Right lobe of liver (tissue), 6 donors: Measurements from ENCODE around the gene FAM163A. TPM values are rescaled to one million over a fixed set of nuclear protein-coding genes. Genes with fewer than 3 reads are reported as not detected.

ENCODE experiments used
- ATAC-seq, 4 donors: fragments of 200-7000 bp; cut with Tn5 transposase; one replicate each; pipeline ENCODE4 v1.9.1; 2020; ENCODE audit warnings: mild to moderate bottlenecking in 4 of 4, moderate library complexity in 4 of 4
- DNase-seq, 3 donors: peaks; one replicate each; pipeline ENCODE4 v3.0.0-alpha.2; 2020
- H3K27ac ChIP-seq, 3 donors: fragments of 200-600 bp; one replicate each; pipeline ENCODE4 v1.8.0; 2022
- H3K27me3 ChIP-seq, 2 donors: fragments of 200-600 bp; one replicate each; pipeline ENCODE4 v1.8.0; 2022
- H3K36me3 ChIP-seq, 4 donors: fragments of 200-600 bp; sonication (generic) in 1 of 4; one replicate each; pipeline versions ENCODE4 v1.5.1 to v1.8.0; 2017 to 2022; ENCODE audit warnings: control low read depth in 1 of 4
- H3K4me1 ChIP-seq, 4 donors: fragments of 200-600 bp; sonication (generic) in 1 of 4; one replicate each; pipeline versions ENCODE4 v1.5.1 to v1.8.0; 2017 to 2022; ENCODE audit warnings: control low read depth in 1 of 4
- H3K4me3 ChIP-seq, 3 donors: fragments of 200-600 bp; one replicate each; pipeline ENCODE4 v1.8.0; 2022
- H3K9me3 ChIP-seq, 4 donors: fragments of 200-600 bp; sonication (generic) in 1 of 4; one replicate each; pipeline versions ENCODE4 v1.5.1 to v1.8.0; 2017 to 2022; ENCODE audit warnings: control low read depth in 1 of 4
- POLR2A ChIP-seq: fragments of 450-650 bp; IDR thresholded peaks from one replicate; pipeline ENCODE4 v1.6.1; 2017; ENCODE audit warnings: antibody characterized with exemption, mild to moderate bottlenecking
- WGBS: methylation state at CpG from one replicate; pipeline ENCODE4 v1.1.6; 2018; ENCODE audit warnings: low coverage, low lambda C conversion rate; ENCODE audit not compliant: insufficient coverage; ENCODE audit errors: missing lambda C conversion rate; 5-methylcytosine and 5-hydroxymethylcytosine counted together
- intact Hi-C, 2 donors: fragments of 100-400 bp; cut with DNase I; formaldehyde crosslinking; loops; one replicate each; pipeline versions ENCODE4 v1.11.2 to v1.14.1; 2022
- total RNA-seq, 6 experiments: library from RNA; depleted of rRNA in 2 of 6; stranded (reverse); fragments of >200 nt in 2 of 6; fragmentation: NEBNext Ultra II Directional in 3 of 6; extraction: Animal tissue kit (Norgen Biotek cat#: 25700) in 3 of 6; gene quantifications; one replicate each; pipeline versions ENCODE4 v1.1.0 to v1.2.4, GENCODE V29; 2016 to 2023
- TF ChIP-seq, protein P1 (sequence below), 4 donors: fragments of 200-600 bp in 3 of 4; fragments of 450-650 bp in 1 of 4; IDR thresholded peaks; one replicate each; pipeline versions ENCODE4 v1.5.1 to v1.8.0; 2016 to 2022; ENCODE audit warnings: antibody characterized with exemption in 4 of 4, mild to moderate bottlenecking in 2 of 4
- donor health status: DM: no; HTN: yes; CAD: no.
- donor health status: DM: no; HTN: no; CAD: no.
- donor health status: DM: no; HTN: no; CAD: no.
- donor health status: DM: no; HTN: yes; CAD: no.
- donor health status: DM: no; HTN: yes; CAD: no.

FAM163A gene
- total RNA-seq, 6 experiments from 2014 or later, result 0.07 to 0.12 (median 0.12) TPM; not detected in 3

DNA sequence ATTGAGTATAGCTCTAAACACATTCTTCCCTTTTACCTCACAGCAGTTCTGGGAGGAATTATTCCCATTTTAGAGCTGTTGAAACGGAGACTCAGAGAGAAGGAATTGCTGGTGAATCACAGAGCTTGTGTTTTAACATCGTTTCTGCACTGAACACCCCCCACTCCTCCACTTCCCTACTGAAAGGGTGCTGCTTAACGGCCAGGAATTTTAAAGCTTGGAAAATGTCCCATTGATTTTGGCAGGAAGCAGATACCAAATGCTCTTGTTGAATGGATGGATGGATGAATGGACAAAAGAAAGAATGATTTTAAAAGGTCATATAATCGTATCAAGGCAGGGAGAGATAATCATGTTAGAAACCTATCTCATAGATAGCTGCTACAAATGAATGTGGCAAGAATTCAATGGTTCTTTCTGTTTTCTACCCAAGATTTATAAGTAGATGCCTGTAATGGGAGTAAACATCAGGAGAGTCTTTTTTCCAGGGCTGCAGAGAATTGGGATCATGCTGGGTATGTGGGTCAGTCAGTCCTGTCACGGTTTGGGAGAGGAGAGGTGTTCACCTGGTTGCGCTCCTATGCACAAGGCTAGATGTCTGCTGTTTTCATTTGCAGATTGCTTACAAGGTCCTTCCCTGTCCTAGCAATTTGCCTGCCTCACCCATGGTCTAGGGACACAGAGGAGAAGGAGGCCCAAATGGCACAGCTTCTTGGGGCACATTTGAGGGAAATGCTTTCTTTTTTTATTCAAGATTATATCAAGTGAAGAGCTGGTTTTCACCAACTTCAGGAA is 19.0 kb downstream of the FAM163A start:
- 49% methylated on average over 6 of the region's 6 CpGs for WGBS
- DNase-seq (no peak), ATAC-seq (no peak)

DNA sequence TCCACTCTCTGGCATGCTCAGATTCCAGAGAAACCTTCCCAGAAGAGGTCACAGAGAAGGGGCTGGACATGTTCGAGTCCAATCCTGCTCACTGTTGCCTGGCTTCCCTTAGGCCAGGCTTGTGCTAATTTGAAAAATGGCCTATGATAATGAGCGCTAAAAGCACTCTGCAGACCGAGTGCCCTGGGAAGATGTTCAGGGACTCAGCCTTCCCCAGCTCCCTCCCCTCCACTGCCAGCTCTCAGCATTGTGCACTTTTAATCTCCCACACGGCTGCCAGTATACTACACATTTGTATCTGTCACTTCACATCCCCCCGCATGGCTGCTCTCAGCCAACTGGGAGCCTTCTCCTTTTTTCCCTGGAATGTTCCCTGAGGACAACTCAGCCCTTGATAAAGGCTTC is 24.1 kb downstream of the FAM163A start:
- intact Hi-C loops, result no loop called here
- WGBS, result 78% methylated on average over 2 of the region's 5 CpGs
- no peaks in the 10 kb centered on the region for H3K36me3 ChIP-seq
- TF ChIP-seq, protein P1, sequence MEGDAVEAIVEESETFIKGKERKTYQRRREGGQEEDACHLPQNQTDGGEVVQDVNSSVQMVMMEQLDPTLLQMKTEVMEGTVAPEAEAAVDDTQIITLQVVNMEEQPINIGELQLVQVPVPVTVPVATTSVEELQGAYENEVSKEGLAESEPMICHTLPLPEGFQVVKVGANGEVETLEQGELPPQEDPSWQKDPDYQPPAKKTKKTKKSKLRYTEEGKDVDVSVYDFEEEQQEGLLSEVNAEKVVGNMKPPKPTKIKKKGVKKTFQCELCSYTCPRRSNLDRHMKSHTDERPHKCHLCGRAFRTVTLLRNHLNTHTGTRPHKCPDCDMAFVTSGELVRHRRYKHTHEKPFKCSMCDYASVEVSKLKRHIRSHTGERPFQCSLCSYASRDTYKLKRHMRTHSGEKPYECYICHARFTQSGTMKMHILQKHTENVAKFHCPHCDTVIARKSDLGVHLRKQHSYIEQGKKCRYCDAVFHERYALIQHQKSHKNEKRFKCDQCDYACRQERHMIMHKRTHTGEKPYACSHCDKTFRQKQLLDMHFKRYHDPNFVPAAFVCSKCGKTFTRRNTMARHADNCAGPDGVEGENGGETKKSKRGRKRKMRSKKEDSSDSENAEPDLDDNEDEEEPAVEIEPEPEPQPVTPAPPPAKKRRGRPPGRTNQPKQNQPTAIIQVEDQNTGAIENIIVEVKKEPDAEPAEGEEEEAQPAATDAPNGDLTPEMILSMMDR (IDR thresholded peaks at IDR 0.05), result no peak
- TF ChIP-seq POLR2A, result no peak
- H3K9me3 ChIP-seq, result no peaks in the 10 kb centered on the region
- DNase-seq (no peak), ATAC-seq (no peak)
- no peak overlapping the region for H3K4me3 ChIP-seq
- H3K27me3 ChIP-seq, result no peaks in the 10 kb centered on the region
- H3K4me1 ChIP-seq, result no peaks in the 10 kb centered on the region
- H3K27ac ChIP-seq, result no peak overlapping the region

More for the DNA sequence above, 19.0 kb downstream of the FAM163A start:
- Histone ChIP-seq H3K36me3 (no peaks in the 10 kb centered on the region), H3K27me3 (no peaks in the 10 kb centered on the region), H3K4me1 (no peaks in the 10 kb centered on the region), H3K4me3 (no peak overlapping the region), H3K9me3 (no peaks in the 10 kb centered on the region), H3K27ac (no peak overlapping the region)
- intact Hi-C loops, result no loop called here
- TF ChIP-seq POLR2A, result no peak
- TF ChIP-seq, protein P1 (IDR thresholded peaks at IDR 0.05), result no peak

DNA sequence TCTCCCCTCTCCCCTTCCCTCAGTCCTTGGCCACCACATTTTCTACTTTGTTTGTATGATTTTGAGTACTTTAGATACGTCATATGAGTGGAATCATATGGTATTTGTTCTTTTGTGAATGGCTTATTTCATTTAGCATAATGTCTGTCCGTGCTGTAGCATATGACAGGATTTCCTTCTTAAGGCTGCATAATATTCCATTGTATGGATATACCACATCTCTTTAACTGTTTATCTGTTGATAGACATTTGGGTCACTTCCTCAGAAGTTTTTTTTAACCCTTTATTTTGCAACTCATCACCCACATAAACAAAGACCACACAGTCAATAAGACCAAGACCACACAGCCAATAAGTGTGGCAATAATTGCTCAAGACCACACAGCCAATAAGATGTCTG is 24.9 kb downstream of the FAM163A start:
- H3K9me3 ChIP-seq, result no peaks in the 10 kb centered on the region
- no peak overlapping the region for H3K4me3 ChIP-seq
- no peak for DNase-seq
- TF ChIP-seq, protein P1 (IDR thresholded peaks at IDR 0.05), result no peak
- TF ChIP-seq POLR2A, result no peak
- intact Hi-C loops, result no loop called here
- no peak for ATAC-seq
- H3K27ac ChIP-seq, result no peak overlapping the region
- no peaks in the 10 kb centered on the region for H3K36me3 ChIP-seq
- H3K27me3 ChIP-seq, result no peaks in the 10 kb centered on the region
- H3K4me1 ChIP-seq, result no peaks in the 10 kb centered on the region
- 79% methylated on average over 2 of the region's 2 CpGs for WGBS

DNA sequence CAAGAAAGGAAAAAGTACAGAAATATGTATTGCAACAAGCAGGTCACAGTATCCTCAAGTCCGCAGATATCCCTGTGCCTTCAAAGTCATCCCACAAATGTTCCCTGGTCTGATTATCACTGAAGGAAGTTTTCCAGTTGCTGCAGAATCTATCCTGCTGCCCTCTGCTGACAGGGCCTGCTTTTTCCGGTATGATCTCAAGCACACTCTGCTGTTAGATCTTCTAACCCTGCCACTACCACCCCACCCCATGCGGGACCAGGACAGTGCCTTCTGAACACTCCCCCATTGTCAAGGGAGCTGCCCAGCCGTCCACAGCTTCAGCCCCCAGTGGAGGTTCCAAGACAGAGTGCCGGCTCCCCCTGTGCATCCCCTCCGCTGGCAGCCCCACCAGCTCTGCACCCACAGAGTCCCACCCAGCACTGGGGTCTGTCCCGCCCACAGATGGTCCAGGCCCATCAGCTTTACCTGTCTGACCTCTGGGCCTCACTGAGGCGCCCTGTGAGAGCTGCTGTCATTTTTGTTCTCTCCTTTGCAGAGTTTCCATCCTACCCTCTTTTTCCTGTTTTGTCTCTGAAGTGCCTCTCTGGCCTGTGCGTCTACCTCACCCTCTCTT is 27.9 kb downstream of the FAM163A start:
- Histone ChIP-seq H3K27me3 (no peaks in the 10 kb centered on the region), H3K4me3 (no peak overlapping the region), H3K36me3 (no peaks in the 10 kb centered on the region), H3K27ac (no peak overlapping the region), H3K4me1 (no peaks in the 10 kb centered on the region), H3K9me3 (no peaks in the 10 kb centered on the region)
- 48% methylated on average over 5 of the region's 9 CpGs for WGBS
- no peak for TF ChIP-seq POLR2A
- TF ChIP-seq, protein P1 (IDR thresholded peaks at IDR 0.05), result no peak
- DNase-seq (no peak), ATAC-seq (peak in 1 of 4 donors; percentile 35)
- intact Hi-C loops, result no loop called here
